Bronchial epithelial cell (primary cell): ENCODE data around the gene AGBL1. TPM values are rescaled to one million over a fixed set of nuclear protein-coding genes. Genes with fewer than 3 reads are reported as not detected.

ENCODE experiments used
- DNase-seq: peaks from one replicate; pipeline ENCODE4 v3.0.0-alpha.2; 2010; ENCODE audit warnings: low read depth
- FAIRE-seq: peaks from 2 replicates; lab custom pipeline; 2011; peaks lifted over from hg19 to GRCh38; lab: Jason Lieb, UNC
- H3K27me3 ChIP-seq: 2 replicates; pipeline ENCODE4 v1.5.1; 2011; ENCODE audit warnings: low read length; ENCODE audit not compliant: control insufficient read depth, insufficient read depth
- H3K36me3 ChIP-seq: 2 replicates; pipeline ENCODE4 v1.5.1; 2011; ENCODE audit warnings: low read length; ENCODE audit not compliant: control insufficient read depth, insufficient read depth
- H3K4me3 ChIP-seq: 2 replicates; pipeline ENCODE4 v1.5.1; 2011; ENCODE audit warnings: mild to moderate bottlenecking, low read depth, low read length, control low read depth
- total RNA-seq: library from RNA; depleted of rRNA; stranded (reverse); fragments of >200 nt; gene quantifications from 2 replicates; pipeline ENCODE4 v1.2.1, GENCODE V29; 2014
- TF ChIP-seq, protein P1 (sequence below): IDR thresholded peaks from 2 replicates; pipeline ENCODE4 v1.5.1; 2011; ENCODE audit warnings: mild to moderate bottlenecking, moderate library complexity, low read length, control low read depth, inconsistent platforms; ENCODE audit not compliant: insufficient read depth, severe bottlenecking

Gene AGBL1
- total RNA-seq, 1 donor from 2014 or later, result not detected

DNA sequence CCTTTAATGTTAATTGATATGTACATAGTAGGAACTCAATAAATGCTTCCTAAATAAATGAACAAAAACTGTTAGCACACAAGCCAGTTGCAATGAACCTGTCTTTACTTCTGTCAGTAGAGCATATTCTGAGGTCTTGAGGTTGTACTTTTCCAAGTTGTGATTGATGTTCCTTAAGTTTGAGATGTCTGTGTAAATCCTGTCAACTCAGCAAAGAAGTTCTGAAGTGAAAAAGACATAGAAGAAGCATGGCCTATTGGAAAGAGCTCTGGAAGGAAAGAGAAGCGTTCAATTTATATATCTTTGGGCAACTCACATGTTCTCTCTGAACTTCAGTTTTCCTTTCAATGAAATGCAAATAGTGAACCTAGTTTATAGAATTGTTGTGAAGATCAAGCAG, 269.9 kb downstream of the AGBL1 start:
- Histone ChIP-seq H3K36me3 (no peaks in the 10 kb centered on the region), H3K4me3 (no peak overlapping the region), H3K27me3 (no peaks in the 10 kb centered on the region)
- no peak for DNase-seq
- no peak for FAIRE-seq
- TF ChIP-seq, protein P1, sequence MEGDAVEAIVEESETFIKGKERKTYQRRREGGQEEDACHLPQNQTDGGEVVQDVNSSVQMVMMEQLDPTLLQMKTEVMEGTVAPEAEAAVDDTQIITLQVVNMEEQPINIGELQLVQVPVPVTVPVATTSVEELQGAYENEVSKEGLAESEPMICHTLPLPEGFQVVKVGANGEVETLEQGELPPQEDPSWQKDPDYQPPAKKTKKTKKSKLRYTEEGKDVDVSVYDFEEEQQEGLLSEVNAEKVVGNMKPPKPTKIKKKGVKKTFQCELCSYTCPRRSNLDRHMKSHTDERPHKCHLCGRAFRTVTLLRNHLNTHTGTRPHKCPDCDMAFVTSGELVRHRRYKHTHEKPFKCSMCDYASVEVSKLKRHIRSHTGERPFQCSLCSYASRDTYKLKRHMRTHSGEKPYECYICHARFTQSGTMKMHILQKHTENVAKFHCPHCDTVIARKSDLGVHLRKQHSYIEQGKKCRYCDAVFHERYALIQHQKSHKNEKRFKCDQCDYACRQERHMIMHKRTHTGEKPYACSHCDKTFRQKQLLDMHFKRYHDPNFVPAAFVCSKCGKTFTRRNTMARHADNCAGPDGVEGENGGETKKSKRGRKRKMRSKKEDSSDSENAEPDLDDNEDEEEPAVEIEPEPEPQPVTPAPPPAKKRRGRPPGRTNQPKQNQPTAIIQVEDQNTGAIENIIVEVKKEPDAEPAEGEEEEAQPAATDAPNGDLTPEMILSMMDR, result no peak

DNA sequence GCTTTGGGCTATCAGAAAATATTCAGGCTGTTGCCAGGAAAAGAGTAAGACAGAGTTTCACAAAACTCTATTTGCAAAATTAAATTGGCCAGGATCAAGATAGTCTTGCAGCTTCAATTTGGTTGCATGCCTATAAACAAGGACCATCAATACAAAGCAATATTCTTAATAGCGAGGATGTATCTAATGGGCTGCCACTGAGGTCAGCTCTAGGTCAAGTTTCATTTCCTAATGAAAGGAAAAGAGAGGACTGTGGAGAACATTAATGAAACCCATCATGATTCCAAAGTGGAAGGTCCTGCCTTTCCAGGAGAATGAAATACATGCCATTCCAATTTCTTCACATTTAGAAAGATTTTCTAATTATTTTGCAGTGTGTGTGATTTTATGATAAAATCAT, 273.5 kb downstream of the AGBL1 start:
- FAIRE-seq, result no peak

DNA sequence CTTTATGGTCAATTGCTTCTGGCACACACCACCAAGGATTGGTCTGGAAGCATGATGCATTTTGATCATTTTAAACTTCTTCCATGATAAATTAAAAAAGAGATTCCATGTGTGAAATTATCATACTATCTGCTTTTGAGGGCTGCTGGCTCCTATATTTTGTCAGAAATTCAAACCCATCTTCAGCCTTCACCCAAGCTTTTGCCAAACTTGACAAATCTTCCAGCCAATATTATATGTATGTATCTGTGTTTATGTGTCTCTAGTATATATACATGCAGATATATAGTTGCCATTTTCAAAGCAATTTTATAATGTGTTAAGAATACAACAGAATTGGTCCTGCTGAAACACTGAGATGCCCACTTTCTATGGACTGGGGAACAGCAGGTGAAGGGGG, 275.7 kb downstream of the AGBL1 start:
- DNase-seq, result no peak
- TF ChIP-seq, protein P1, result no peak
- FAIRE-seq, result no peak
- Histone ChIP-seq H3K36me3 (no peaks in the 10 kb centered on the region), H3K4me3 (no peak overlapping the region), H3K27me3 (no peaks in the 10 kb centered on the region)

More for the DNA sequence above, 273.5 kb downstream of the AGBL1 start:
- Histone ChIP-seq H3K27me3 (no peaks in the 10 kb centered on the region), H3K36me3 (no peaks in the 10 kb centered on the region), H3K4me3 (no peak overlapping the region)
- no peak for DNase-seq
- TF ChIP-seq, protein P1, result no peak

DNA sequence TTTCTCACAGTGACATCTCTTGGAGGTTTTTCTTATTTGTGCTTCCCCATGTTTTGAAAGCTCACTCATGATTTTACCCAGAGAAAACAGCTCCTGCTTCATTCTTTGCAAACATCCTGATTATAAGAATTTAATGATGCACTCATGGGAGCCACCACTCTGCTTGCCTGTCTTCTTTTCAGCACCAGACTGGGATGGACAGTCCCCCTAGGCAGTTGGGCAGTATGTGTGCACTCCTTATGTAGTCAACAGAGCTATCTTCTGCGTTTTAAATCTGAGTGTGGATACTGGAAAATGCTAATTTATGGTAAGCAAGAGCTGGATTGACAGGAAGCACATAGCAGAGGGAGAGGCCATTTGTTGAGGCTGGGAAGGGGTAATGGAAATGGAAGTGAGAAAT, 276.1 kb downstream of the AGBL1 start:
- TF ChIP-seq, protein P1, result no peak
- Histone ChIP-seq H3K4me3 (no peak overlapping the region), H3K27me3 (no peaks in the 10 kb centered on the region), H3K36me3 (no peaks in the 10 kb centered on the region)
- DNase-seq, result no peak
- FAIRE-seq, result no peak

DNA sequence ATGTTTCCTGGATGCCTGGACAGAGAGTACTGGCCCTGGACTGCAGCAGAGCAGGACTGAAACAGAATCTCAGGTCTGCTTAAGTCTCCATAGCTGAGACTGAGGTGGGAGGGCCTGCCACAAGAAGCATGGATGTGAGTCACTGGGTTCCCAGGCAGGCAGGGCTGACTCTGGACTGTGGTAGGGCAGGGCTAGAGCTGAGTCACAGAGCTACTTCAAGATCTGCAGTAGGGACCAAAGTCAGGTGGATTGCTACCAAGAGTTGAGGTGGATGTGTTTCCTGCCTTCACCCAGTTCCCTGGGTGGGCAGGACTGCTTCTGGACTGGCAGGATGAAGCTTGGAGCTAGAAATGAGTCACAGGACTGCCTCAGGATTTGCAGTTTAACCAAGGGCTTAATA, 282.9 kb downstream of the AGBL1 start:
- Histone ChIP-seq H3K4me3 (no peak overlapping the region), H3K27me3 (no peaks in the 10 kb centered on the region), H3K36me3 (no peaks in the 10 kb centered on the region)
- peak; percentile 99 for FAIRE-seq
- peak; percentile 99 for DNase-seq
- TF ChIP-seq, protein P1, result no peak

DNA sequence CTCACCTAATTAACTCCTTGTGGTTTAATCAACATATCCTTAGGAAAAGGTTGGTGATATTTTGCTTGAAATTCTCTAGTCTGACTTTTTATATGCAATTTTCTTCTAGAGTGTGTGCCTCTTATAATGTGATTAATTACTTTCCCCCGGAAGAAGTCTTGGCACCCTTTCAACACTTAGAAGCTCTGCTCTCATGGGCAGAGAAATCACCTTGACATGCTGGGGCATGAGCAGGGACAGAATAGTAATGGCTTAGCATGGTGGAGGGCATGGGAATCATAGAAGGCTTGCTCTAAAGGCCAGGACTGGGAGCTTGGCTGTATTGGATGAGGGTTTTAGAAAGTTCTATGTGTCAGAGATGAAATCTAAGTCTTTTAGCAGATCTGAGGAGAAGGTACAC, 293.5 kb downstream of the AGBL1 start:
- TF ChIP-seq, protein P1, result no peak
- Histone ChIP-seq H3K27me3 (no peaks in the 10 kb centered on the region), H3K36me3 (no peaks in the 10 kb centered on the region), H3K4me3 (no peak overlapping the region)
- FAIRE-seq, result no peak
- DNase-seq, result peak; percentile 93
